Smooth muscle cell (in vitro differentiated cells): Measurements from ENCODE around the gene KTI12. TPM values are rescaled to one million over a fixed set of nuclear protein-coding genes. Genes with fewer than 3 reads are reported as not detected.

Source experiments
- DNase-seq: peaks from one replicate; lab custom pipeline; 2025; ENCODE audit not compliant: unreplicated experiment; lab: John Stamatoyannopoulos, UW
- H2AFZ ChIP-seq: fragments of 200-600 bp; sonication (generic); 2 replicates; pipeline ENCODE4 v1.6.0; 2016; ENCODE audit warnings: antibody characterized with exemption, low read depth, mild to moderate bottlenecking
- H3F3A ChIP-seq: fragments of 200-600 bp; sonication (generic); 2 replicates; pipeline ENCODE4 v1.6.0; 2017; ENCODE audit warnings: antibody characterized with exemption, low read depth
- H3K27ac ChIP-seq: fragments of 200-600 bp; sonication (generic); 2 replicates; pipeline ENCODE4 v1.5.1; 2016; ENCODE audit warnings: low read depth, mild to moderate bottlenecking
- H3K27me3 ChIP-seq: fragments of 200-600 bp; sonication (generic); 2 replicates; pipeline ENCODE4 v1.6.1; 2016; ENCODE audit warnings: low read depth, mild to moderate bottlenecking
- H3K36me3 ChIP-seq: fragments of 200-600 bp; sonication (generic); 2 replicates; pipeline ENCODE4 v1.5.1; 2016; ENCODE audit warnings: low read depth
- H3K4me1 ChIP-seq: fragments of 200-600 bp; sonication (generic); 2 replicates; pipeline ENCODE4 v1.5.1; 2016; ENCODE audit warnings: low read depth
- H3K4me2 ChIP-seq: fragments of 200-600 bp; sonication (generic); 2 replicates; pipeline ENCODE4 v1.6.0; 2016; ENCODE audit warnings: mild to moderate bottlenecking
- H3K4me3 ChIP-seq: fragments of 200-600 bp; sonication (generic); 2 replicates; pipeline ENCODE4 v1.5.1; 2016; ENCODE audit warnings: mild to moderate bottlenecking
- H3K79me2 ChIP-seq: fragments of 200-600 bp; sonication (generic); 2 replicates; pipeline ENCODE4 v1.6.0; 2016; ENCODE audit warnings: low read depth, mild to moderate bottlenecking
- H3K9ac ChIP-seq: fragments of 200-600 bp; sonication (generic); 2 replicates; pipeline ENCODE4 v1.6.0; 2016; ENCODE audit warnings: low read depth
- H3K9me3 ChIP-seq: fragments of 200-600 bp; sonication (generic); replicated peaks from 2 replicates; pipeline ENCODE4 v1.5.1; 2016; ENCODE audit warnings: low read depth
- H4K20me1 ChIP-seq: fragments of 200-600 bp; sonication (generic); 2 replicates; pipeline ENCODE4 v1.6.0; 2016; ENCODE audit warnings: low read depth
- CTCF ChIP-seq: fragments of 200-600 bp; sonication (generic); IDR thresholded peaks from 2 replicates; pipeline ENCODE4 v1.5.1; 2017; ENCODE audit warnings: borderline replicate concordance, mild to moderate bottlenecking, antibody characterized with exemption; ENCODE audit not compliant: insufficient read depth, poor library complexity, severe bottlenecking
- WGBS: methylation state at CpG from one replicate; pipeline ENCODE4 v1.1.7; 2016; ENCODE audit warnings: low lambda C conversion rate; 5-methylcytosine and 5-hydroxymethylcytosine counted together
- polyA plus RNA-seq: library from polyadenylated mRNA; unstranded; fragments of >200 nt; fragmentation: Nextera tagmentation; extraction: Ambion mirVana; gene quantifications from 2 replicates; pipeline ENCODE4 v1.2.1, GENCODE V29; 2016
- total RNA-seq: library from RNA; depleted of rRNA; stranded (reverse); fragments of >200 nt; gene quantifications from 2 replicates; pipeline ENCODE4 v1.2.3, GENCODE V29; 2014

The KTI12 gene
- total and polyA plus RNA-seq, 2 experiments from 2014 or later, result 8.1 to 11.6 TPM

GRCh38 chr1:52028328-52028727 lies 5.3 kb downstream of the KTI12 start:
- Histone ChIP-seq H2AFZ (no peak overlapping the region), H4K20me1 (peaks cover 27% of the 10 kb centered on the region), H3F3A (peaks cover 9% of the 10 kb centered on the region), H3K4me3 (no peak overlapping the region), H3K9me3 (no peaks in the 10 kb centered on the region), H3K79me2 (peaks cover 30% of the 10 kb centered on the region), H3K36me3 (no peaks in the 10 kb centered on the region), H3K9ac (no peak overlapping the region), H3K4me1 (peaks cover 12% of the 10 kb centered on the region), H3K27me3 (no peaks in the 10 kb centered on the region), H3K4me2 (no peak overlapping the region), H3K27ac (no peak overlapping the region)
- no peak for DNase-seq
- WGBS, result 95% methylated on average over 1 of the region's 1 CpG
- no peak for TF ChIP-seq CTCF

GRCh38 chr1:52026278-52026677 lies 7.3 kb downstream of the KTI12 start:
- Histone ChIP-seq H3K27me3 (no peaks in the 10 kb centered on the region), H3K4me1 (no peaks in the 10 kb centered on the region), H3K36me3 (no peaks in the 10 kb centered on the region), H3F3A (no peaks in the 10 kb centered on the region), H3K9me3 (no peaks in the 10 kb centered on the region), H3K4me2 (no peak overlapping the region), H3K4me3 (no peak overlapping the region), H3K79me2 (peaks cover 15% of the 10 kb centered on the region), H4K20me1 (peaks cover 9% of the 10 kb centered on the region), H3K9ac (no peak overlapping the region), H3K27ac (no peak overlapping the region), H2AFZ (no peak overlapping the region)
- no peak for DNase-seq
- no peak for TF ChIP-seq CTCF
- WGBS, result 94% methylated on average over 2 of the region's 2 CpGs

GRCh38 chr1:52022133-52022532 lies 11.5 kb downstream of the KTI12 start:
- no peak for TF ChIP-seq CTCF
- H3K79me2 ChIP-seq, result no peaks in the 10 kb centered on the region
- DNase-seq, result no peak
- H2AFZ ChIP-seq, result no peak overlapping the region
- no peak overlapping the region for H3K4me3 ChIP-seq
- H3K4me2 ChIP-seq, result no peak overlapping the region
- H3K27me3 ChIP-seq, result no peaks in the 10 kb centered on the region
- no peak overlapping the region for H3K9ac ChIP-seq
- H3F3A ChIP-seq, result no peaks in the 10 kb centered on the region
- no peak overlapping the region for H3K27ac ChIP-seq
- WGBS, result 88% methylated on average over 2 of the region's 2 CpGs
- H3K9me3 ChIP-seq, result no peaks in the 10 kb centered on the region
- peaks cover 6% of the 10 kb centered on the region for H3K36me3 ChIP-seq
- no peaks in the 10 kb centered on the region for H4K20me1 ChIP-seq
- no peaks in the 10 kb centered on the region for H3K4me1 ChIP-seq

GRCh38 chr1:52008071-52008809 lies 25.4 kb downstream of the KTI12 start:
- no peak for TF ChIP-seq CTCF
- WGBS, result 94% methylated on average over 7 of the region's 7 CpGs

More at GRCh38 chr1:52008071-52008809, 25.4 kb downstream of the KTI12 start:
- no peaks in the 10 kb centered on the region for H3K27me3 ChIP-seq
- no peak overlapping the region for H3K9ac ChIP-seq
- H4K20me1 ChIP-seq, result no peaks in the 10 kb centered on the region
- no peak overlapping the region for H3K27ac ChIP-seq
- H3K4me1 ChIP-seq, result peaks cover 17% of the 10 kb centered on the region
- H3F3A ChIP-seq, result peaks cover 3% of the 10 kb centered on the region
- H3K9me3 ChIP-seq, result no peaks in the 10 kb centered on the region
- H3K4me3 ChIP-seq, result no peak overlapping the region
- no peaks in the 10 kb centered on the region for H3K36me3 ChIP-seq
- no peak overlapping the region for H2AFZ ChIP-seq
- H3K79me2 ChIP-seq, result no peaks in the 10 kb centered on the region
- DNase-seq, result no peak
- H3K4me2 ChIP-seq, result no peak overlapping the region
